Measurements from ENCODE around the gene FBXO21. TPM values are rescaled to one million over a fixed set of nuclear protein-coding genes. Genes with fewer than 3 reads are reported as not detected.

FBXO21 gene
- total RNA-seq, 4 donors from 2014 or later = 76.8 to 133 (median 87.7) TPM

- no peak for DNase-seq (ENCODE audit: low spot score in 2 of 2)
- intact Hi-C loops (cut with DNase I; ENCODE audit: low total_unique reads) = loop anchor here (5.0 kb wide), 1 partner anchor 837 kb away; no protein-coding TSS in a partner anchor
- TF ChIP-seq POLR2A (IDR thresholded peaks at IDR 0.05) = no peak
- TF ChIP-seq CTCF (IDR thresholded peaks at IDR 0.05) = no peak
- no peak overlapping the region for H3K4me3 ChIP-seq (ENCODE audit: low read depth, poor library complexity, severe bottlenecking)
- WGBS, 2 donors = 62 to 66% methylated on average over 6 of the region's 6 CpGs
Measured at GRCh38 chr12:117119592-117120198, 70.6 kb downstream of the FBXO21 start.

GRCh38 chr12:117118838-117119591 lies 71.3 kb downstream of the FBXO21 start:
- H3K4me3 ChIP-seq (ENCODE audit: low read depth, poor library complexity, severe bottlenecking) = no peak overlapping the region
- DNase-seq (ENCODE audit: low spot score in 2 of 2) = no peak
- WGBS, 2 donors = 78 to 81% methylated on average over 15 to 18 of the region's 18 CpGs
- intact Hi-C loops (cut with DNase I; ENCODE audit: low total_unique reads) = no loop called here
- no peak for TF ChIP-seq POLR2A (IDR thresholded peaks at IDR 0.05)
- TF ChIP-seq CTCF (IDR thresholded peaks at IDR 0.05) = no peak

GRCh38 chr12:117114784-117115183 lies 75.5 kb downstream of the FBXO21 start:
- TF ChIP-seq CTCF (IDR thresholded peaks at IDR 0.05) = no peak
- TF ChIP-seq POLR2A (IDR thresholded peaks at IDR 0.05) = no peak
- no peak for DNase-seq (ENCODE audit: low spot score in 2 of 2)
- intact Hi-C loops (cut with DNase I; ENCODE audit: low total_unique reads) = no loop called here
- 81 to 82% methylated on average over 8 to 10 of the region's 10 CpGs for WGBS, 2 donors
- no peak overlapping the region for H3K4me3 ChIP-seq (ENCODE audit: low read depth, poor library complexity, severe bottlenecking)

GRCh38 chr12:117113231-117113630 lies 77.0 kb downstream of the FBXO21 start:
- no peak for DNase-seq (ENCODE audit: low spot score in 2 of 2)
- intact Hi-C loops (cut with DNase I; ENCODE audit: low total_unique reads) = no loop called here
- TF ChIP-seq POLR2A (IDR thresholded peaks at IDR 0.05) = no peak
- no peak for TF ChIP-seq CTCF (IDR thresholded peaks at IDR 0.05)
- H3K4me3 ChIP-seq (ENCODE audit: low read depth, poor library complexity, severe bottlenecking) = no peak overlapping the region
- 92 to 96% methylated on average over 9 of the region's 9 CpGs for WGBS, 2 donors

- TF ChIP-seq CTCF (IDR thresholded peaks at IDR 0.05) (no peak), POLR2A (IDR thresholded peaks at IDR 0.05) (no peak)
- H3K4me3 ChIP-seq (ENCODE audit: low read depth, poor library complexity, severe bottlenecking) = no peak overlapping the region
- intact Hi-C loops (cut with DNase I; ENCODE audit: low total_unique reads) = no loop called here
- no peak for DNase-seq (ENCODE audit: low spot score in 2 of 2)
- WGBS, 2 donors = 43 to 49% methylated on average over 15 of the region's 15 CpGs
Measured at GRCh38 chr12:117111821-117112595, 78.3 kb downstream of the FBXO21 start.
